Trophoblast cell (in vitro differentiated cells and primary cell): Measurements from ENCODE around the gene DDX20. TPM values are rescaled to one million over a fixed set of nuclear protein-coding genes. Genes with fewer than 3 reads are reported as not detected.

Experiments
- DNase-seq, 2 donors: peaks; one replicate each; pipeline ENCODE4 v3.0.0-alpha.2; 2016
- H2AFZ ChIP-seq: 2 replicates; pipeline ENCODE4 v1.6.1; 2013; ENCODE audit warnings: low read length, moderate library complexity, mild to moderate bottlenecking; ENCODE audit not compliant: insufficient read depth, poor library complexity
- H2AK5ac ChIP-seq: 2 replicates; pipeline ENCODE4 v1.6.1; 2013; ENCODE audit warnings: mild to moderate bottlenecking, low read length
- H2BK120ac ChIP-seq: 2 replicates; pipeline ENCODE4 v1.6.1; 2013; ENCODE audit warnings: low read length, mild to moderate bottlenecking, moderate library complexity; ENCODE audit not compliant: insufficient read depth, poor library complexity
- H2BK12ac ChIP-seq: 2 replicates; pipeline ENCODE4 v1.6.1; 2013; ENCODE audit warnings: mild to moderate bottlenecking, low read length, moderate library complexity
- H2BK5ac ChIP-seq: 2 replicates; pipeline ENCODE4 v1.6.1; 2013; ENCODE audit warnings: low read length, low read depth, moderate library complexity, mild to moderate bottlenecking; ENCODE audit not compliant: poor library complexity
- H3K14ac ChIP-seq: 2 replicates; pipeline ENCODE4 v1.6.1; 2013; ENCODE audit warnings: mild to moderate bottlenecking, low read length
- H3K18ac ChIP-seq: 2 replicates; pipeline ENCODE4 v1.6.1; 2013; ENCODE audit warnings: mild to moderate bottlenecking, low read length
- H3K23ac ChIP-seq: 2 replicates; pipeline ENCODE4 v1.6.1; 2013; ENCODE audit warnings: low read length
- H3K27ac ChIP-seq: 2 replicates; pipeline ENCODE4 v1.5.1; 2013; ENCODE audit warnings: low read depth, mild to moderate bottlenecking, inconsistent platforms, low read length, moderate library complexity
- H3K27me3 ChIP-seq: 2 replicates; pipeline ENCODE4 v1.6.1; 2013; ENCODE audit warnings: inconsistent platforms, mild to moderate bottlenecking, low read length, moderate library complexity; ENCODE audit not compliant: insufficient read depth
- H3K36me3 ChIP-seq, 2 experiments: 1 replicate in 1 of 2; 2 replicates in 1 of 2; pipeline ENCODE4 v1.6.1; 2013; ENCODE audit warnings: low read length in 2 of 2, mild to moderate bottlenecking in 2 of 2, moderate library complexity in 1 of 2; ENCODE audit not compliant: insufficient read depth in 2 of 2, control insufficient read depth in 1 of 2
- H3K4ac ChIP-seq: 2 replicates; pipeline ENCODE4 v1.6.1; 2013; ENCODE audit warnings: low read depth, mild to moderate bottlenecking, low read length, moderate library complexity
- H3K4me1 ChIP-seq, 2 experiments: 1 replicate in 1 of 2; 2 replicates in 1 of 2; pipeline ENCODE4 v1.6.1; 2013; ENCODE audit warnings: low read length in 2 of 2, mild to moderate bottlenecking in 2 of 2, moderate library complexity in 1 of 2; ENCODE audit not compliant: insufficient read depth in 2 of 2, control insufficient read depth in 1 of 2
- H3K4me2 ChIP-seq: 2 replicates; pipeline ENCODE4 v1.6.1; 2013; ENCODE audit warnings: inconsistent platforms, mild to moderate bottlenecking, low read length, moderate library complexity
- H3K4me3 ChIP-seq: 2 replicates; pipeline ENCODE4 v1.5.1; 2013; ENCODE audit warnings: mild to moderate bottlenecking, low read depth, low read length, inconsistent platforms
- H3K79me1 ChIP-seq: one replicate; pipeline ENCODE4 v1.6.1; 2013; ENCODE audit warnings: low read length
- H3K79me2 ChIP-seq: 2 replicates; pipeline ENCODE4 v1.6.1; 2013; ENCODE audit warnings: low read length, mild to moderate bottlenecking; ENCODE audit not compliant: control insufficient read depth, insufficient read depth, poor library complexity
- H3K9ac ChIP-seq: 2 replicates; pipeline ENCODE4 v1.6.1; 2013; ENCODE audit warnings: mild to moderate bottlenecking, low read length
- H3K9me3 ChIP-seq: 2 replicates; pipeline ENCODE4 v1.6.1; 2013; ENCODE audit warnings: low read depth, mild to moderate bottlenecking, control low read depth, inconsistent platforms, low read length; ENCODE audit not compliant: insufficient read depth
- H4K12ac ChIP-seq: 2 replicates; pipeline ENCODE4 v1.6.1; 2013; ENCODE audit warnings: low read depth, mild to moderate bottlenecking, low read length, moderate library complexity
- H4K8ac ChIP-seq: 2 replicates; pipeline ENCODE4 v1.6.1; 2013; ENCODE audit warnings: low read depth, mild to moderate bottlenecking, low read length, moderate library complexity
- H4K91ac ChIP-seq: one replicate; pipeline ENCODE4 v1.6.1; 2013; ENCODE audit warnings: low read depth, mild to moderate bottlenecking, low read length, moderate library complexity
- WGBS: extraction: QIAGEN DNeasy Blood & Tissue Kit; methylation state at CpG from one replicate; pipeline ENCODE4 v1.1.7; 2013; ENCODE audit warnings: missing lambda C conversion rate; ENCODE audit not compliant: insufficient read length, insufficient coverage; ENCODE audit errors: extremely low coverage; 5-methylcytosine and 5-hydroxymethylcytosine counted together
- polyA plus RNA-seq: library from polyadenylated mRNA; stranded (reverse); fragments of 200-250 nt; gene quantifications from 2 replicates; pipeline ENCODE4 v1.2.3, GENCODE V29; 2013

DDX20 gene
- 9.1 and 9.7 TPM in 2 replicates for polyA plus RNA-seq

GRCh38 chr1:111755331-111756123, at the start of gene DDX20:
Gene DDX20 (plus strand): TSS chr1:111755901. CDS start chr1:111755925, 24 bp downstream.
- H4K12ac ChIP-seq = peak within 1 kb of the TSS; percentile 55
- H3K4ac ChIP-seq = peak within 1 kb of the TSS; percentile 64
- peaks cover 4% of the 10 kb centered on the region for H3K79me1 ChIP-seq
- no peaks in the 10 kb centered on the region for H3K9me3 ChIP-seq
- peak within 1 kb of the TSS; percentile 97 for H3K9ac ChIP-seq
- H3K36me3 ChIP-seq = no peaks in the 10 kb centered on the region
- peak within 1 kb of the TSS; percentile 89 for H4K8ac ChIP-seq
- peak within 1 kb of the TSS; percentile 37 for H2BK5ac ChIP-seq
- no peak within 1 kb of the TSS for H3K23ac ChIP-seq
- no peak within 1 kb of the TSS for H2BK12ac ChIP-seq
- peak within 1 kb of the TSS; percentile 97 for H3K4me3 ChIP-seq
- DNase-seq = peak; percentile 94 to 97
- no peak within 1 kb of the TSS for H2AK5ac ChIP-seq
- H2AFZ ChIP-seq = peak within 1 kb of the TSS; percentile 89
- H3K18ac ChIP-seq = peak within 1 kb of the TSS; percentile 33
- peak within 1 kb of the TSS; percentile 53 for H4K91ac ChIP-seq
- peak within 1 kb of the TSS; percentile 94 for H3K4me2 ChIP-seq
- peak within 1 kb of the TSS; percentile 65 for H2BK120ac ChIP-seq
- H3K79me2 ChIP-seq = peaks cover 4% of the 10 kb centered on the region
- peak within 1 kb of the TSS; percentile 83 for H3K14ac ChIP-seq
- H3K27me3 ChIP-seq = no peaks in the 10 kb centered on the region
- H3K4me1 ChIP-seq = peaks cover 2 to 4% of the 10 kb centered on the region in 2 experiments
- peak within 1 kb of the TSS; percentile 85 for H3K27ac ChIP-seq
- WGBS = no CpG with 5 or more reads among the region's 67 CpGs

GRCh38 chr1:111706921-111707320, 48.8 kb upstream of the DDX20 start:
- no peak overlapping the region for H3K18ac ChIP-seq
- H3K23ac ChIP-seq = no peak overlapping the region

DNA sequence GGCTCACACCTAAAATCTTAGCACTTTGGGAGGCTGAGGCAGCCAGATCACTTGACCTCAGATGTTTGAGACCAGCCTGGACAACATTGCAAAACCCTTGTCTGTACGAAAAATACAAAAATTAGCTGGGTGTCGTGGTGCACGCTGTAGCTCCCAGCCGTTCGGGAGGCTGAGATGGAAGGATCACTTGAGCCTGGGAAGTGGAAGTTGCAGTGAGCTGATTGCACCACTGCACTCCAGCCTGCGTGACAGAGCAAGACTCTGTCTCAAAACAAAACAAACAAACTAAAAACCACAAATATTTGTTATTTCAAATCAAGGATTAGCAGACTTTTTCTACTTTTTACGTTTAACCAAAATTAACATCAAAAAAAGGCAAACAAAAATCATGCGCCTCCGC, 47.8 kb upstream of the DDX20 start:
- H3K23ac ChIP-seq = no peak overlapping the region
- H3K27me3 ChIP-seq = no peaks in the 10 kb centered on the region

More at GRCh38 chr1:111706921-111707320, 48.8 kb upstream of the DDX20 start:
- Histone ChIP-seq H3K4me1 (peaks cover 0 to 2% of the 10 kb centered on the region in 2 experiments), H3K4ac (no peak overlapping the region), H3K36me3 (peaks cover 5 to 14% of the 10 kb centered on the region in 2 experiments), H3K4me2 (no peak overlapping the region), H2BK12ac (no peak overlapping the region), H3K79me2 (no peaks in the 10 kb centered on the region), H3K9ac (no peak overlapping the region), H3K27me3 (no peaks in the 10 kb centered on the region), H3K27ac (no peak overlapping the region), H2BK120ac (no peak overlapping the region), H2BK5ac (no peak overlapping the region), H4K8ac (no peak overlapping the region), H3K14ac (no peak overlapping the region), H3K4me3 (no peak overlapping the region), H4K91ac (no peak overlapping the region), H2AK5ac (no peak overlapping the region), H3K9me3 (no peaks in the 10 kb centered on the region), H2AFZ (no peak overlapping the region), H4K12ac (no peak overlapping the region), H3K79me1 (no peaks in the 10 kb centered on the region)
- no CpG with 5 or more reads among the region's 2 CpGs for WGBS
- no peak for DNase-seq

GRCh38 chr1:111709986-111710385, 45.7 kb upstream of the DDX20 start:
- Histone ChIP-seq H3K14ac (no peak overlapping the region), H3K27ac (no peak overlapping the region), H2AK5ac (no peak overlapping the region), H3K4ac (no peak overlapping the region), H3K79me2 (no peaks in the 10 kb centered on the region), H3K18ac (no peak overlapping the region), H3K79me1 (no peaks in the 10 kb centered on the region), H3K4me1 (no peaks in the 10 kb centered on the region), H2AFZ (no peak overlapping the region), H4K91ac (no peak overlapping the region), H3K27me3 (no peaks in the 10 kb centered on the region), H4K8ac (no peak overlapping the region), H3K4me2 (no peak overlapping the region), H3K36me3 (peaks cover 5 to 9% of the 10 kb centered on the region in 2 experiments), H3K9ac (no peak overlapping the region), H3K9me3 (no peaks in the 10 kb centered on the region), H2BK12ac (no peak overlapping the region), H3K23ac (no peak overlapping the region), H3K4me3 (no peak overlapping the region), H4K12ac (no peak overlapping the region), H2BK5ac (no peak overlapping the region), H2BK120ac (no peak overlapping the region)
- no CpG with 5 or more reads among the region's 1 CpG for WGBS
- no peak for DNase-seq

More for the DNA sequence above, 47.8 kb upstream of the DDX20 start:
- Histone ChIP-seq H2AK5ac (no peak overlapping the region), H3K4me1 (peaks cover 0 to 2% of the 10 kb centered on the region in 2 experiments), H3K4me3 (no peak overlapping the region), H3K4ac (no peak overlapping the region), H2BK5ac (no peak overlapping the region), H3K14ac (no peak overlapping the region), H3K9ac (no peak overlapping the region), H2BK12ac (no peak overlapping the region), H2BK120ac (no peak overlapping the region), H3K27ac (no peak overlapping the region), H4K8ac (no peak overlapping the region), H2AFZ (no peak overlapping the region), H3K18ac (no peak overlapping the region), H3K79me2 (no peaks in the 10 kb centered on the region), H3K36me3 (peaks cover 5 to 11% of the 10 kb centered on the region in 2 experiments), H3K4me2 (no peak overlapping the region), H4K91ac (no peak overlapping the region), H4K12ac (no peak overlapping the region), H3K79me1 (no peaks in the 10 kb centered on the region), H3K9me3 (no peaks in the 10 kb centered on the region)
- WGBS = no CpG with 5 or more reads among the region's 9 CpGs
- no peak for DNase-seq
